GM21526 (cell line): ENCODE data around the gene FAM120AOS.

Experiments used
- ATAC-seq: cut with Tn5 transposase; IDR thresholded peaks from one replicate; pipeline ENCODE4 v1.9.1; 2021; ENCODE audit warnings: moderate library complexity; ENCODE audit not compliant: unreplicated experiment, low FRiP score

The FAM120AOS gene

GRCh38 chr9:93468763-93469456 lies 15.5 kb upstream of the FAM120AOS start:
- ATAC-seq = no peak

- no peak for ATAC-seq
Measured at GRCh38 chr9:93467462-93467861, 14.1 kb upstream of the FAM120AOS start.

- ATAC-seq = no peak
Measured at GRCh38 chr9:93467062-93467416, 13.7 kb upstream of the FAM120AOS start.

GRCh38 chr9:93466416-93467061 lies 13.2 kb upstream of the FAM120AOS start:
- ATAC-seq = no peak

GRCh38 chr9:93465855-93466254 lies 12.5 kb upstream of the FAM120AOS start:
- no peak for ATAC-seq

- ATAC-seq = no peak
Measured at GRCh38 chr9:93464876-93465275, 11.5 kb upstream of the FAM120AOS start.

- no peak for ATAC-seq
Measured at GRCh38 chr9:93464395-93464794, 11.0 kb upstream of the FAM120AOS start.

GRCh38 chr9:93463638-93464248 lies 10.4 kb upstream of the FAM120AOS start:
- ATAC-seq = no peak

GRCh38 chr9:93461821-93462220 lies 8.4 kb upstream of the FAM120AOS start:
- no peak for ATAC-seq

GRCh38 chr9:93461414-93461743 lies 8.0 kb upstream of the FAM120AOS start:
- no peak for ATAC-seq

GRCh38 chr9:93460689-93461413 lies 7.5 kb upstream of the FAM120AOS start:
- no peak for ATAC-seq

GRCh38 chr9:93459432-93459847 lies 6.1 kb upstream of the FAM120AOS start:
- no peak for ATAC-seq

GRCh38 chr9:93458712-93459111 lies 5.3 kb upstream of the FAM120AOS start:
- no peak for ATAC-seq

- no peak for ATAC-seq
Measured at GRCh38 chr9:93457006-93457405, 3.6 kb upstream of the FAM120AOS start.

- no peak for ATAC-seq
Measured at GRCh38 chr9:93456504-93456903, 3.1 kb upstream of the FAM120AOS start.

GRCh38 chr9:93456022-93456421 lies 2.6 kb upstream of the FAM120AOS start:
- ATAC-seq = no peak

GRCh38 chr9:93452710-93453046 lies 703 bp downstream of the FAM120AOS start:
- no peak for ATAC-seq

- ATAC-seq = no peak
Measured at GRCh38 chr9:93451849-93452709, 1.3 kb downstream of the FAM120AOS start.

GRCh38 chr9:93450945-93451815 lies 2.2 kb downstream of the FAM120AOS start, which contains the start of gene FAM120A:
Gene FAM120A (plus strand): TSS chr9:93451685. CDS start chr9:93451916, 231 bp downstream.
- peak; percentile 41 for ATAC-seq

GRCh38 chr9:93447655-93448054 lies 5.7 kb downstream of the FAM120AOS start:
- ATAC-seq = no peak
